ENCODE results near the gene APRT.
"Not testable (repeated sequence)": the region's sequence is repeated elsewhere in the genome, so short reads cannot be mapped to it uniquely, and the experiment has no call there.

APRT gene

GRCh38 chr16:88807626-88808453 lies 3.9 kb downstream of the APRT start:
- no peak for DNase-seq (ENCODE audit: low read depth)

- DNase-seq (ENCODE audit: low read depth) = no peak
Measured at GRCh38 chr16:88807142-88807625, 4.5 kb downstream of the APRT start.

- DNase-seq (ENCODE audit: low read depth) = no peak
Measured at GRCh38 chr16:88806491-88807111, 5.1 kb downstream of the APRT start.

DNA sequence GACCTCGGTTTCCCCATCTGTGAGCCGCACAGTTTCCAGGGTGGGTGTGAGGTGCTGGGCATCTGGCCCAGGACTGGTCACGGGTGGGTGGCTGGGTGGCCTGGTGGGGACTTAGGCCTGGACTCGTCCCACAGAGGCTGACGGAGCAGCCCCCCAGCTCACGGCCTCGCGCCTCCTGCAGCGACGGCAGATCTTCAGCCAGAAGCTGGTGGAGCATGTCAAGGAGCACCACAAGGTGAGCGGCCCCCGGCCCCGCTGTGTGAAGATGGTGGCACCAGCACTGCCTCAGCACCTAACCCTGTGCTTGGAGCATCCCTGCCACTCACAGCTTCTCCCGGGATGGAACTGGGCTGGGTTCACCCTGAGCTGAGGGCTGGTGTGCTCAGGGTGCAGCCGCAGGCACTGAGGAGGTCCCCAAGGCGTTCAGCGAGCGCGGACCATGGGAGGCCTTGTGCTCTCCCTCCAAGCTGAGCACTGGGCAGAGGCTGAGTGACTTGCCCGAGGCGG lies 5.8 kb downstream of the APRT start:
- no peak for DNase-seq (ENCODE audit: low read depth)

- no peak for DNase-seq (ENCODE audit: low read depth)
Measured at GRCh38 chr16:88805340-88805715, 6.4 kb downstream of the APRT start.

DNA sequence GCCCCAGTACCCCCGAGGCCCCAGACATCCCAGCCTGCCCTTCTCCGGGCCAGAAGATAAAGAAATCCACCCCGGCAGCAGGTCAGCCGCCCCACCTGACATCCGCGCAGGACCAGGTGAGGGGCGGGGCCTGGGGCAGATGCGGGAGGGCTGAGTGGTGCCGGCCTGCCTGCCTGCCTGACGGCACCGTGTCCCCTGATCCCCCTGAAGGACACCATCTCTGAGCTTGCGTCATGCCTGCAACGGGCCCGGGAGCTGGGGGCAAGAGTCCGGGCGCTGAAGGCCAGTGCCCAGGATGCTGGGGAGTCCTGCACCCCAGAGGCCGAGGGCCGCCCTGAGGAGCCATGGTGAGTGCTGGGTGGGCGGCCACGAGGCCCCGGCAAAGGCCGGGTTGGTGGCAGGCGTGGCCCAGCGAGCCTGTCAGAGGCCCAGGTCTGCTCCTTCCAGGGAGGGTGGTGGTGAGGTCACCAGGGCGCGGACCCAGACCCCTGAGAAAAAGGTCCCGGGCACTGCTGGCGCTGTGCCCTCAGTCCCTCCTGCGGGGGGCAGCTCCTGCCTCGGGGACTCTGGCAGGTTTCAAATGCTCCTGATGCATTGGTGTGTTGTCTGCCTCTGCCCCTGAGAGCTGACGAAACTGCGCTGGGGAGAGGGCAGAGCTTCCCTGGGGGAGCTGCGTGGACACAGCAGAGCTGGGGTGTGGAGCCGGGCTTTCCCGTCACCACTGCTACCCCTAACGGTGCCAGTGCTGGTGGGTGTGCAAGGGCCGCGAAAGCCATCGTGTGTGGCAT lies 7.0 kb downstream of the APRT start:
- DNase-seq (ENCODE audit: low read depth) = no peak

DNA sequence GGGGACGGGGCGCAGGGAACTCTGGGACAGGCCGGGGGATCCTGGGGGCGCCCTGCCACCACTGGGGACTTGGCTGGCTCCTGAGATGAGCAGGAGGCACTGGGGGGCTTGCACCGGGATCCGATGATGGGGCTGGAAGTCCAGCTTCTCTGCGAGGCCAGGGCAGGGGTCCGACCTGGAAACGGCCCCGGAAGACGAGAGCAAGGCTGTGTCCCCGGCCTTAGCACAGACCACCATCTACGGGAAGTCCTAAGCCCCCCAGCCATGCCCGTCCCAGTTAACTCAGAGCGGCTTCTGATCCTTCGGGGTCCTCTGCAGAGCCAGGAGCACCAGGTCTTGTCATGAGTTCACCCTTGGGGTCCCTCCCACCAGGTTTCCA lies 7.6 kb downstream of the APRT start:
- no peak for DNase-seq (ENCODE audit: low read depth)

GRCh38 chr16:88803264-88803987 lies 8.3 kb downstream of the APRT start, which contains the start of gene CDT1:
TSS of gene CDT1 (plus strand) at chr16:88803789. CDS start at chr16:88803832, 43 bp downstream.
- no peak for DNase-seq (ENCODE audit: low read depth)

DNA sequence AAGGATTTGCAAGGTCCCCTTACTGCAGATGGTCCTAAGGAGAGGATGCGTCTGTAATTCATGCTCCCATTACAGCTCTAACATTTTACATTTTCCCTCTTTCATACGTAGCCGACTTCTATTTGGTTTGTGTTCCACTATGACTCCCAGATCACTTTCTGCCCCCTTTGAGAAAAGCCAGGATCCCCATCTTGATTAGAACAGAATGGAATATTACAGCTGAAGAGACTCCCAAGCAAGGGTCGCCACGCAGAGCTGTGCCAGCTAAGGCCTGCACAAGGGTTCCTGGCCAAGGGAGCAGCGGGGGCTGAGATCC lies 11.5 kb downstream of the APRT start:
- DNase-seq (ENCODE audit: low read depth) = no peak

- no peak for DNase-seq (ENCODE audit: low read depth)
Measured at GRCh38 chr16:88799569-88800276, 12.0 kb downstream of the APRT start.

DNA sequence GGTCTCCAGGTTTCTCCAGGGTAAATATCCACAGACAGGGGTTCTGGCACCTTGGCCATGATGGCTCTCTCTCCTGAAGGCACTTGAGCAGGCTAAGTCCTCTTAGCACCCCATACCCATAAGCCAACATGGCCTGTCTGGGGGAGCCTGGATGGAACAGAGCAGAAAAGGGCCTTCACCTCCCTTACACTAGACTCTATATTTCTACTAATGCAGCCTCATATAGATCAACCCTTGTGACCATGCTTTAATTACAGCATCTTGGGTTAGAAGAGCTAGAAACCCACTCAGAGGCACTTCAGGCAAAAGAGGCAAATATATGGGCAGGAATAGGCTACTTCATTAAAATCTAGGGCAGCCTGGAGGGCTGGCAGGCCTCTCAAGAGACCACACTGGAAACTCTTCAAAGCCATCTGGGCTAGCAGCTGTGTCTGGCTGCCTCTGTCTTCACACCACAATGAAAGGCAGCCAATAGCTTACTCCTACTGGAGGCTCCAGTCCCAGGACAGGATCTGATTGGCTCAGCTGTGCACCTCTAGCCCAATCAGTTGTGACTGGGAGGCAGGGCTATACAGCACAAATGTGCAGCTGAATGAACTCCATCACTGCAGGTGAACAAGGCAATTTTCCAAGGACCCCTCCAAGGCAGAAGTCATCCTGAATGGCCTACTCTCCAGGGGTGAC lies 12.8 kb downstream of the APRT start:
- DNase-seq (ENCODE audit: low read depth) = no peak

DNA sequence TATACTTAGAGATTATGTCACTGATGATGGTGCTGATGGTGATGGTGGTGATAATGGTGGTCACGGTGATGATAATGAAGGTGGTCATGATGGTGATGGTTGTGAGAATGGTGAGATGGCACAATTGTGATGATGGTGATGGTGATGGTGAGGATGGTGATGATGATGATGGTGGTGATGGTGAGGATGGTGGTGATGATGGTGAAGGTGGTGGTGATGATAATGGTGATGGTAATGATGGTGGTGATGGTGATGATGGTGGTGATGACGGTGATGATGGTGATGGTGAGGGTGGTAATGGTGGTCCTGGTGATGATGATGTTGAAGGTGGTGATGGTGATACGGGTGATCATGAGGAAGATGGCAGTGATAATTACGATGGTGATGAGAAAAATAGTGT lies 13.7 kb downstream of the APRT start:
- no peak for DNase-seq (ENCODE audit: low read depth)

GRCh38 chr16:88796278-88796677 lies 15.4 kb downstream of the APRT start:
- no peak for DNase-seq (ENCODE audit: low read depth)

DNA sequence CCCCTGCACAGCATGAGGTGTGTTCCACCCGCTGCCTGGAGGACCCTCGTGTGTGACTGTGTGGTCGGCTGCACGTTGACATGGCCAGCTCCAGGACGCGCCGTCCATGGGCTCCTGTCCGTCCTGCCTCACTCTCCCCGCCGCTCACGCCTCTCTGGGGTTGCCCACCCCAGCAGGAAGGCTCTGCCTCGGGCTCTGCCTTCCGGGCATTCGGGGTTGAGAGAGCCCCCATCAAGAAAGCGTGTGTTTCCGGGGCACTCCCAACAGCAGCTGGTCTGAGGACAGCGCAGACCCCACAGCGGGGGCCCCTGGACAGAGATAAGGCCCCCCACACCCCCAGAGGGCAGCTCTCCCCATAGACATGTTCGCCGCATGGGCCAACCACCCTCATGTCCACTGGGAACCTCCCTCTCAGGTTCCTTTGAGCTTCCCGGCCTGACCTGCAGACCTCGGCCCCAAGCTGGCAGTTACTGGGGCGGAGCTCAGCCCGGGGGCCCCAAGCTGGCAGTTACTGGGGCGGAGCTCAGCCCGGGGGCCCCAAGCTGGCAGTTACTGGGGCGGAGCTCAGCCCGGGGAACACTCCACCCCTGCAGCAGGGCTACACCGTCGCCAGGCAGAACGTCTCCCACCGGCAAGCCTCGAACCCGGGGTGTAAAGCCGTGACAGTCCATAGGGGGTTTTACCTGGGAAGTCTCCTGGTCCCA lies 18.3 kb downstream of the APRT start:
- no peak for DNase-seq (ENCODE audit: low read depth)

DNA sequence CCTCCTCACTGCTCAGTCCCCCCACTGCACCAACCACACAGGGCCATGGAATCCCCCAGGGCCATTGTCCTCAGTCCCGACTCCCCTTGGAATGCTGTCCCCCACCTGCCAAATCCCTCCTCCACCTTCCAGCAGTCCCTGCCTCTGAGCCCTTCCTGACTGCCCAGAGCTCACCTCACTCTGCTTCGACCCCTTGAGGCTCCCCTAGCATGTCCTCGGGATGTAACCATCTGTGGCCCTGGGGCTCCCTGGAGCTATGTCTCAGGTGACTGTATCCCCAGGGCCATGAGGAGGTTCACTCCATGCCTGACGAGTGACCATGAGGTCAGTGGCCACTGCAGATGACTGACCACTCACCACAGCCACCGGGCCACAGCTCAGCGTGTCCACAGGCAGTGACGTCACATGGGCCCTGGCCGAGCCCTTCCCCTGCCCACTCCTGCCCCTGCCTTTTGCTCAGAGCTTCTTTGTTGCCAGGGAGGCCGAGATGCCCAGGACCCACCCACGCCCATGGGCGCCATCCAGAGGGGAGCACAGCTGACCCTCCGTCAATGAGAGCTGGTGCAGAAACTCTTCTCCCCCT lies 19.0 kb downstream of the APRT start:
- DNase-seq (ENCODE audit: low read depth) = no peak

GRCh38 chr16:88792078-88792550 lies 19.6 kb downstream of the APRT start:
- no peak for DNase-seq (ENCODE audit: low read depth)

- no peak for DNase-seq (ENCODE audit: low read depth)
Measured at GRCh38 chr16:88790312-88791211, 21.2 kb downstream of the APRT start.

DNA sequence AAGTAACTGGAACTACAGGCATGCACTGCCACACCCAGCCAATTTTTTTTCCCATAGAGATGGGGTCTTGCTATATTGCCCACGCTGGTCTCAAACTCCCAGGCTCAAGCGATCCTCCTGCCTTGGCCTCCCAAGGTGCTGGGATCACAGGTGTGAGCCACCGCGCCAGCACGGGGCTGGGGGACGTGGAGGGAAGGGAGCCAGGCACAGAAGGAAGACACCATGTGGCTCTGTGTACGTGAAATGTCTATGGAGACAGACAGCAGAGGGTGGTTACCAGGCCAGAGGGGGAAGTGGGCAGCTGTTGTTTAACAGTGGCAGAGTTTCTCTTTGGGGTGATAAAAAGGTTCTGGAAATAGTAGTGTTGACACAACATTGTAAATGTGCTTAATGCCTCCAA lies 22.1 kb downstream of the APRT start:
- DNase-seq (ENCODE audit: low read depth) = no peak

- not testable (repeated sequence) for DNase-seq (ENCODE audit: low read depth)
Measured at GRCh38 chr16:88788749-88789148, 23.0 kb downstream of the APRT start.

All from HS-27A (cell line).